Activated gamma-delta T cell treated with Interleukin-2 at 50 U/mL for 16 hours (primary cell): ENCODE data around the gene CCDC185.

Source experiments
- DNase-seq: peaks from one replicate; pipeline ENCODE4 v3.0.0-alpha.2; 2020

Gene CCDC185

GRCh38 chr1:223393275-223394214, at the start of gene CCDC185:
Gene CCDC185, plus strand, starts transcription at chr1:223393415. Its CDS starts 61 bp downstream, at chr1:223393476.
- DNase-seq: no peak

- DNase-seq: no peak
Observed at GRCh38 chr1:223343692-223344091, 49.5 kb upstream of the CCDC185 start.

- no peak for DNase-seq
Observed at GRCh38 chr1:223344491-223344890, 48.7 kb upstream of the CCDC185 start.

GRCh38 chr1:223345720-223346119, 47.5 kb upstream of the CCDC185 start:
- no peak for DNase-seq

DNA sequence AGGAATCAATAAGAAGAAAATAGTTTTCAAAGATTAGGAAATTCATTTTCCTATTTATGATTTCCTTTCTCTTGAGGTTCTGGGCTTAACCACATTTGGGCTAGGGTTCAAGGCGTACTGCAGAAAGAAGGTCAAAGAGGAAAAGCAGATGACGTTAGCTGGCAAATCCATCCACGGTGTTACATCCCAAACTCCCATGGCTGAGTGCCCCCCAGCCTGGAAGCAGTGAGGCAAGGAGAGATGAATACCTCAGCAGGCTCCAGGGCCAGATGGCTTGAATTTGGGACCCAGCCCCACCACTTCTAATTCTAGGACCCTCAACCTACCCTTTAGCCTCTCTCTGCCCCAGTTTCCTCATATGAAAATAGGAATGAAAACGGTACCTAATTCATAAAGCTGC, 46.9 kb upstream of the CCDC185 start:
- DNase-seq: no peak

DNA sequence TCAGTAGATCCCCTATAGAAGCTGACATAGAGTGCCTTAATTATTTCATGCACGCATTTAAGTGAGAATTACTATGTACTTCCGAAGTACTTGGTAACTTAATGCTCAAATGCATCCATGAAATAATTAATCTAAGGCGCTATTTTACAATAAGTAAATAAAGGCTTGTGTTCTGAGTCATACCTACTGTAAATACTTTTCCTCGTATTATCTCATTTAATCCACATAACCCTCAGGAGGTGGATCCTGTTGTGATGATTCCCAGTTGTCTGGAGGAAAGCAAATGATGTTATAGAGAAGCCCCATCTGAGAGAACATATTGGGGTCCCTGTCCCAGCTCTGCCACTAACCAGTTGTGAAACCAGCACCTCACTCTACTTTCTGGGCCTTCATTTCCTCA, 45.6 kb upstream of the CCDC185 start:
- DNase-seq: no peak

GRCh38 chr1:223348439-223348838, 44.8 kb upstream of the CCDC185 start:
- DNase-seq: no peak

- DNase-seq: no peak
Observed at GRCh38 chr1:223349241-223349640, 44.0 kb upstream of the CCDC185 start.

- DNase-seq: no peak
Observed at GRCh38 chr1:223350361-223350908, 42.8 kb upstream of the CCDC185 start.

- DNase-seq: no peak
Observed at GRCh38 chr1:223352944-223353343, 40.3 kb upstream of the CCDC185 start.

- DNase-seq: no peak
Observed at GRCh38 chr1:223353939-223354338, 39.3 kb upstream of the CCDC185 start.

DNA sequence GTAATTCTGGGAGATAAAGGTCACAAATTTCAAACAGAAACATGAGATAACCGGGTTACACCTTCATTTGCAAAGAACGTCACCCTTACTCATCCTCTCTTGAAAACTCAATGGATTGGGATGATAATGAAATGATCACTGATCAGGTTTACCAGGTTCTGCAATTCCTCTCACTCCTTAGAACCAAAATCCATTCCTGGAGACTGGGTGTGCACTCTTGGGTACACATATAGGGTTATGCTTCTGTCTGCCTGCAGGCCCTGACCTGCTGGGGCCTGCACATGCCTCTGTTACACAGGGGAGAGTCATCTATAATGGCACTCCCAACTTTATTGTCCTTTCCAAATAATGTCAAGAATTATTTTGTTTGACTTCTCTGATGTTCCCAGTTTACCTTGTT, 37.5 kb upstream of the CCDC185 start:
- no peak for DNase-seq

- no peak for DNase-seq
Observed at GRCh38 chr1:223358826-223359225, 34.4 kb upstream of the CCDC185 start.

- DNase-seq: no peak
Observed at GRCh38 chr1:223363057-223363855, 30.0 kb upstream of the CCDC185 start.

GRCh38 chr1:223363856-223364684, 29.1 kb upstream of the CCDC185 start, which contains the start of gene SUSD4:
Gene SUSD4, minus strand, starts transcription at chr1:223364176. Its CDS starts 751 bp downstream, at chr1:223363425.
- DNase-seq: peak; percentile 51

DNA sequence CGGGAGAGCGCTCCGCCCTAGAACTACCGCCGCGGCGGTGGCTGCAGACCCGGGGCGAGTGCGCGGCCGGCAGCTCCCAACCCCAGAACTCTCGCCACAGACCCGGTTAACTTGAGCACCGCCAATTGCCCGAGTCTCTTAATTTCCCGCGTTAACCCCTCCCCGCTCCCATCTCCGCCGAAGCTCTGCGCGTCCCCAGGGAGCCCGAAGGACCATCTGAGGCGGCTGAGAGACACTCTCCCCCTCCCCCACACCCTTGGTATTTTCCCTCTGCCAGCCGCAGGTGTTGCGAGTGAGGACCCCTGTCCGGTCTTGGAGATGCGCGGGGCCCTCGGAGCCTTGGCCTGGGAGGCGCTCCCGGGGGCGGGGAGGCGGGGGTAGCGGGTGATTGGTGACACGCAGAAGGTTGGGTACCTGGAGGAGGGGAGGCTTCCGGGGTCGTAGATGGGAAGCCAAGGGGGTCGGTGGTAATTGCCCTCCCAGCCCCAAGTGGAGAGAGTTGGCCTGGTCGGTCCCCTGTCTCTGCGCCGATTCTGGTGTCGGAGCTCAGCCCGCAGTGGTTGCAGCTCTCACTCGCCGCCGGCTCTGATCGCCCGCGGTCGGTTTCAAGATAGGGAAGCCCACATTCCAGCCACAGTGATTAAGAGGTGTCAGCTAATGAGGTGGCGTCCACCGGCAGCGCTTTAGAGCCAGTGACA, 28.4 kb upstream of the CCDC185 start:
- no peak for DNase-seq

- no peak for DNase-seq
Observed at GRCh38 chr1:223374064-223374610, 19.1 kb upstream of the CCDC185 start.

- DNase-seq: no peak
Observed at GRCh38 chr1:223378754-223379153, 14.5 kb upstream of the CCDC185 start.

DNA sequence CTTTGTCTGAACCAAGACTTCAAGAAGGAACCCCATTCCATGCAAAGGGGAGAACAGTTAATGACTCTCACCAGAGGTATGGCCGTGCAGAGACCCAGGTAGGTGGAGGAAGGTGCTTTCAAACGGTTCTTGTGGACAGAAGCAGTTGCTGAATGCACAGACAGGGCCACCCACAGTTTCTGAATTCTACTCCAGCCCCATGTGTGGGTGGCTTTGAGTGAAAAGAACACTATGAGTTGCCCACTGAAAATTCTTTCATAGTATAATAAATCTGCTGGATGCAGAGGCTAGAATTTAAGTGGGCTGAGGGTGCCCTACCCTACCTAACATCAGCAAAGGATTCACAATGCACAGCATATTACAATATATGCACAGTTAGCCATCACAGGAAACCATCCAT, 7.2 kb upstream of the CCDC185 start:
- DNase-seq: no peak

GRCh38 chr1:223390618-223391017, 2.6 kb upstream of the CCDC185 start:
- DNase-seq: no peak

GRCh38 chr1:223394242-223394641, 1.0 kb downstream of the CCDC185 start:
- no peak for DNase-seq

GRCh38 chr1:223394706-223395105, 1.5 kb downstream of the CCDC185 start:
- no peak for DNase-seq
